Skin epidermis (tissue), 12 donors: ENCODE results near the gene FCSK.
A peak's percentile ranks its signal among the peaks of the same experiment; 100 is the strongest.
"Not testable (repeated sequence)": the region's sequence is repeated elsewhere in the genome, so short reads cannot be mapped to it uniquely, and the experiment has no call there.

Experiments used
- H3K27ac ChIP-seq, 21 experiments: fragments of 200-600 bp; sonication (generic) in 11 of 21; one replicate each; pipeline ENCODE4 v1.5.0; 2020; ENCODE audit warnings: mild to moderate bottlenecking in 3 of 21, inconsistent platforms in 2 of 21, moderate library complexity in 2 of 21
- H3K4me3 ChIP-seq, 7 experiments: fragments of 200-600 bp; sonication (generic) in 2 of 7; one replicate each; pipeline ENCODE4 v1.5.0; 2020; ENCODE audit warnings: inconsistent platforms in 2 of 7, mild to moderate bottlenecking in 2 of 7, moderate library complexity in 1 of 7

FCSK gene

DNA sequence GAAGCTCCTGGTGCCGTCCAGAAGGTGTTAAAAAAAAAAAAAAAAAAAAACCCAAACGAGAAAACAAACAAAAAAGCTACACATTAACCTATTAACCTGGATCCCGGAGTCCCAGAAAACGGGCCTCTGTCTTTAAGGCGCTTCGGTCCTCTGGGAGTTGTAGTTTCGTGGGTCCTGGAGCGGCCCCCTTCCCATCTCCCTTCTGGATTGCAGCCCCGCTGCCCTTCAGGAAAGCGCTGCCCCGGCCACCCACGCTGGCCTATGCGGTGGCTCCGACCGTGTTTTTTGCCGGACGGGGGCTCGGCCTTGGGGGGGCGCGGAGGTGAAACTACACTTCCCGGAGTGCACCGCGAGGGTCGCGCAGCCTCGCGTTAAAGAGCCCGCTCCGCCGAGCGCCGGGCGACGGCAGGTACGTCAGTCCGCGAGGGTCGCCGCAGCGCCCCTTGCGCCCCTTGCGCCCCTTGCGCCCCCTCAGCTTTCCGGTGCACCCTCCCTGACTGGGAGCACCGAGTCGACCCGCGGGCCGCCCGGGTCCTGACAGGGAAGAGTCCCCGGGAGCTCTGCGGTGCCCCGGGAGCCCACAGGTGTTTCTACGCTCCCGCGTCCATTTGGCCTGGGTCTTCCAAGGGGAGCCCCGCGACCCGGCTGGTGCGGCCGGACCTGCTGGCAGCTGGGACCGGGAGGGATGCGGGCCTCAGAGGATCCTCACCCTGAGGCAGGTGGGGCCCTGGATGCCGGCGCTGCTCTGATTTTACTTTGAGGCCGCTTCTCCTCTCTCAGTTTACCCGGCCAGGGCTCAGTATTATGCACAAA is at the start of gene FCSK:
FCSK (plus strand) TSS at position 374 of the 813 bp plus-strand sequence. CDS start 8,596 bp downstream, outside the sequence.
- peak within 1 kb of the TSS; percentile 91 to 100 (median 99) for H3K27ac ChIP-seq
- peak within 1 kb of the TSS; percentile 62 to 96 (median 91) for H3K4me3 ChIP-seq

DNA sequence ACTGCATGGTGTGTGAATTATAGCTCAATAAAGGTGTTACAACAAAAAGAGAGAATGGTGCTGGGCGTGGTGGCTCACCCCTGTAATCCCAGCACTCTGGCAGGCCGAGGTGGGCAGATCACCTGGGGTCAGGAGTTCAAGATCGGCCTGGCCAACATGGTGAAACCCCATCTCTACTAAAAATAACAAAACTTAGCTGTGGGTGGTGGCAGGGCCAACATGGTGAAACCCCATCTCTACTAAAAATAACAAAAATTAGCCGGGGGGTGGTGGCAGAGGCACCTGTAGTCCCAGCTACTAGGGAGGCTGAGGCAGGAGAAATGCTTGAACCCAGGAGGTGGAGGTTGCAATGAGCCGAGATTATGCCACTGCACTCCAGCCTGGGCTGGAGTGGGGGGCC is 48.3 kb upstream of the FCSK start:
- H3K4me3 ChIP-seq, H3K27ac ChIP-seq: not testable (repeated sequence)

DNA sequence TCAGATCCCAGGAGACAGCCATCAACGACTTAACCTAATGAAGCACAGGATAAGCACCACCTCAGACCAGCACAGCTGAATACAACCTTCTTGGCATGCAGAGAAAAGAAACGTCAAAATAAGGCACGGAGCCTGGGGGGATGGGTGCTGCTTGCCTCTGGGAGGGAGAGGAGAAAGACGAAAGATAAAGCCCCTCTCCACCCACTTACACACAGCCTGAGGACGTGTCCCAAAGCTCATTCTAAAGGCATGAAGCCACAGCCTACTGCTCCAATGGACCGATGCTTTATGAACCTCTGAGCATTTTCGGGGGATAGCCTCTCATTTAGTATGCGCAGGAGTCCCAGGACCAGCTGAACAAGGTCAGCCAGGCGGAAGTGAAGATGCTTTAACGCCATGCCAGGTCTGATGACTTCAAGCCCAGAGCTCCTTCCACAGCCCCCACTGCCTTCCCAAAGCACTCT is 46.6 kb upstream of the FCSK start:
- H3K27ac ChIP-seq = no peak overlapping the region

DNA sequence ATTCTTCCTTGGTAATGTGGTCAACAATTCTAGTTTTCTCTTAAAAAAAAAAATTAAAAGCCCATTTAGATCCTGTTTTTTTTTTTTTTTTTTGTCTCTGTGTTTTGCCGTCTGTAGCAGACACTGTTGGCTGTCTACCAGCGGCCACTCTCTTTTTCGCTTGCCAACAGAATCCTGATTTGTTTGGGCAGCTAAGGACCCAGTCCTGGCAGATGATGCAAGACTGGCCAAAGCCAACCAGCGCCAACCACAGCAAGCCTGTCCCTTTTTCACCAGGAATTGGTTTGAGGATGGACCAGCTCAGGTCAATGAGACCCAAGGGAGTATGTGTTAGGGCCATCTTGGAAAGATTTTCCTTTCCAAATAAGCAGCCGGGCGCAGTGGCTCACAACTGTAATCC is 43.7 kb upstream of the FCSK start:
- Histone ChIP-seq H3K27ac (no peak overlapping the region), H3K4me3 (no peak overlapping the region)

More for the DNA sequence above, 46.6 kb upstream of the FCSK start:
- H3K4me3 ChIP-seq = no peak overlapping the region

DNA sequence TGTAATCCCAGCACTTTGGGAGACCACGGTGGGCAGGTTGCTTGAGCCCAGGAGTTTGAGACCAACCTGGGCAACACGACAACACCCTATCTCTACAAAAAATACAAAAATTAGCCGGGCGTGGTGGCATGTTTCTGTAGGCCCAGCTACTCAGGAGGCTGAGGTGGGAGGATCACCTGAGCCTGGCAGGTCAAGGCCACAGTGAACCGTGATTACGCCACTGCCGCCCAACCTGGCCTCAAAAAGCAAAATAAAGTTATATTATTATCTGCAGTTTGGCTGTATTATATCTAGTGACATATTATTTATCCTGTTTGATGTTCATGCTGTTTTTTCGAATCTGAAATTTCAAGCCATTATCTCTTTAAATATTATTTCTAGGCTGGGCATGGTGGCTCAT is 42.0 kb upstream of the FCSK start:
- Histone ChIP-seq H3K27ac (no peak overlapping the region), H3K4me3 (no peak overlapping the region)

DNA sequence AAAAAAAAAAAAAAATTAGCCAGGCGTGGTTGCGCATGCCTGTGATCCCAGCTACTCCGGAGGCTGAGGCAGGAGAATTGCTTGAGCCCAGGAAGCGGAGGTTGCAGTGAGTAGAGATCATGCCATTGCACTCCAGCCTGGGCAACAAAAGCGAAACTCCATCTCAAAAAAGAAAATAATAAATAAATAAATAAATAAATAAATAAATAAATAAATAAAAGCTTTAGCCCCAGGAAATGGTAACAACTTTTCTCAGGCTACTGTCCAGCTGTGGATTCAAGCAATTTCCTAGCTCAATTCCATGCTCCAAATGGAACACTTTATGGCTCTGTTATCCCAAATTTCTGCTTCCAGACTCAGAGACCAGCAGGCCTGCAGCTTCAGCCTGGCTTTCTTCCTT is 40.8 kb upstream of the FCSK start:
- H3K4me3 ChIP-seq, H3K27ac ChIP-seq: not testable (repeated sequence)

DNA sequence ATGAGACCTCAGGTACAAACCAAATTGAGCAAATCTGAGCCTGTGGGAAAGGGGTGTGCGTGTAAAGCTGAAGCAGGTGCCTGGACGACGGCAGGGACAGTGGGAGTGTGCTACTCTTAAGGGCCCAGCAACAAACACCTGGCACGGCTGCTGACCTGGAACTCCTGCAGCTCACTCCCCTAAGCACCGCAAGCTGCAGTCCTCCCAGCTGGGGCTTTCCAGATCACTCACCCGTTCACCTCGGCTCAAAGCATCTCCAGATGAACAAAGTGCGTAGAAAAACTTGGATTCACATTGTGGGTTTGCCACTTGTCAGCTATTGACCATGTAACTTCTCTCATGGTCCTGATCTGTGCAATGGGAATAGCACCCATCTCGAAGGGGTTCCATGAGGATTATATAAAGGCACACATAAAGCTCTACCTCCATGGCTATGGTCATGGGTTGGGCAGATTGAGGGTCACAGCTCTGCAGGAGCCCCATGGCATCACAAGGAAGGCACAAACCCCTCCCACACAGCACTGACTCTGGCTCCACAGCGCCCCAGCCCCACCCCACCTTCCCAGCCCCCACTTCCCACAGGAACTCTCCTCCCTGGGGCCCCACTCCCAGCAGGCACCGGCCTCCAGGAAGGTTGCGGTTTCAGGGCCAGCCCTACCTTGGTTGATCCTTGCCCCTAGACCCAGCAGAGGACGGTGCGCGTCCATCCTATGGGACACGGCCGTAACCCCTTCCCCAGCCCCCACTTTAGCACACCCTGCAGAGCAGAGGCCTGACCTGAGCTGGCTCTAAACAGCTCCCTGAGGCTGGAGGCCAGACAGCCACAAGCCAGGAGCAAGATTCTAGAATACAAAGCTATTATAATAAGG is 37.4 kb upstream of the FCSK start:
- H3K27ac ChIP-seq = no peak overlapping the region

DNA sequence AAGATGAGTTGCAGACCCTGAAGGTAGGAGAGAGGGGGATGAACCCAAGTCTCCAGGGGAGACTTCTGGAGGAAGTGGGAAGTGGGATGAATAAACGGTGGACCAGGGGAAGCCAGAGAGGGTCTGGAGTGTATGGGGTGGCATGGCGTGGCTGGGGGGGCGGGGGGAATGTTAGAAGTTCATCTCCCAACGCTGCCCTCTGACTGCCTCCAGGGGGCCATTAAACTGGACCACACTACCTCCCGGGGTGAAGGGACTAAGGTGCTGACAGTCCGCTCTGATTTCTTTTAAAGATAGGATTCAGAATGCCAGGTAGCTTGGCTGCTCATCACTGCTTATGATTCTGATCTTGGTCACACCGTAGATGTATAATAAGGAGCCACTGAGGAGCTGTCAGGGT is 36.7 kb upstream of the FCSK start:
- Histone ChIP-seq H3K4me3 (no peak overlapping the region), H3K27ac (no peak overlapping the region)

More for the DNA sequence above, 37.4 kb upstream of the FCSK start:
- no peak overlapping the region for H3K4me3 ChIP-seq

DNA sequence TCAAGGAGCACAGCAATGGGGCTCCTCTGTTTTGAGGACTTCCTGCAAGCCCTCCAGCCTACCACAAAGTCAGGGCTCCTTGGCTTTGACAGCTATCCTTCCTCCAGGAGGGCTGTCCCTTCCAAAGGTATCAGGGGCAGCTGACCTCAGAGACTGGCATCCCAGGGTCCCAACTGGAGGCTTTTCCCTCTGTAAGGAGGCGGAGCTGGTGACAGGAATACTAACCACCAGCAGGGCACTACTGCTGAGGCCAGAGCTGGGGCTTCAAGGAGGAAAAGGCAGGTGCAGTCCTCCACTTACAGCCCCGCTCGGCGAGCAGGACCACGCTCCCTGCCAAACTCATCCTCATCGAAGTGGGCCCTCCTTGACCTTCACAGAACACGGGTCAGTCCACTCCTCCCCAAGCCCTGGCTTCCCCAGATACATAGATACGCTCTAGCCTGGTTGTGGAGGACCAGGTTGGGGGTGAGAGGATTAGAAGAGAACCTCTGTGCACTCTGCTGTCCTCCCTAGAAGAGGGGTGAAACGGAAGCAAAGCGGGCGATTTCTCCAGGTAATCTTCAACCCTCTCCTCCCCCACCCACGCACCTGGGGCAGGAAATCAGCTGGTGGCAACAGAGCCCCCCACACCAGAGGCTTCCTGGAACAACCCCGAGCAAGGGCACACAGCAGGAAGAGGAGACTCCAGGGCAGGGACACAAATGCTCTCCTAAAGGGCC is 36.0 kb upstream of the FCSK start:
- Histone ChIP-seq H3K27ac (peak overlapping the region in 3 of 21 experiments; percentile 17 to 52 (median 25)), H3K4me3 (no peak overlapping the region)

DNA sequence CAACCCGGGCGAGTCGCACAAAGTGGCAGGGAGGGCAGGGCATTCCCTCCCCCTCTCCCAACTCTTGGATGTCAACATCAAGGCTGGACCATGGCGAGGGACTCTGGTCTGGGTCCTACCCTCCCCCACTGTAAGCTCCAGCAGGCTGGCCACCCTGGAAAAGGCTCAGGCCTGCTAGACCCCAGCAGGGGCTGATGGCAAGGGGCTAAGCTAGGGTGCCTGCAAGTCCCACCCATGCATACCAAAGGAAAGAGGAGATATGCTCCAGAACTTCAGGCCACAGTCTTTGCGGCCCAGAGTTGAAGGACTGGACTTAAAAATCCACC is 35.4 kb upstream of the FCSK start:
- no peak overlapping the region for H3K4me3 ChIP-seq
- peak overlapping the region in 3 of 21 experiments; percentile 17 to 30 (median 25) for H3K27ac ChIP-seq

DNA sequence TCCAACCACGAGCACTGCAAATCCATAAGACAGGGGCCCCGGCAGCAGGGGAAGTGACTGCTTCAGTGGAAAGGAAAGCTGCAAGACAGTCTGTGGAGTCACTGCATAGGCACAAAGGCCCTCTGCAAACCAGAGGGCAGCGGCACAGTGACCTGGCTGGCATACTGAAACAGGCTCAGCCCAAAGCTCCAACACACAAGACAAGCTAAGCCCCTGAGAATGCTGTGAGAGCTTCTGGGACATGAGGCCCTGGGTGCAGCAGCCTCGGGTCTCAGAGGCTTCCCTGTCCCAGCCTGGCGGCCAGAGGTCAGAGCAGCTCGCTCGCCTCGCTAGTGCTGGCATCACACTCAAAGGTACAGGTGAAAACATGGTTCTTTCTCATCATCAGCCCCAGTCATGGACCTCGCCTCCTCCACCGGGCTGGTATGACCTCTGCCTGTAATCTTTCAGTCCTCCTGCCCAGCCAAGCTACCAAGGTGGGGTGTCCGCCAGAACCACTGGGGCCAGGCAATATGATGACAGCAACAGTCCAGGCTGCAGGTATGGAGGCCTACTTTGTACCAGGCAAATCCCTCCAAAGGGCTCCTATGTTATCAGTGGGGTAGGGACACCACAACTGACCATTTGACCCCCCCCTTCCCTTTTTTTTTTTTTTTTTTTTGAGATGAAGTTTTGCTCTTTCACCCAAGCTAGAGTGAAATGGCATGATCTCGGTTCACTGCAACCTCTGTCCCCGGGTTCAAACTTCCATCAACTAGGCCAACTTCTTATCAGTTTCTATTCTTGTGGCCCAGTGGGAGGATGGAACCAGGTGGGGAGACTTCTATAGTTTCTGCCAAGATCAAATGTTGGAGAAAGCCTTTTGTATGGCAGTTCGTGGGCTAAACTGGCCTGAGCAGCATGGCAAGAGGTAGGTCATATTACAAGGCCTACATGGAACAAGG is 34.7 kb upstream of the FCSK start:
- Histone ChIP-seq H3K27ac (peak overlapping the region in 3 of 21 experiments; percentile 17 to 30 (median 25)), H3K4me3 (no peak overlapping the region)

DNA sequence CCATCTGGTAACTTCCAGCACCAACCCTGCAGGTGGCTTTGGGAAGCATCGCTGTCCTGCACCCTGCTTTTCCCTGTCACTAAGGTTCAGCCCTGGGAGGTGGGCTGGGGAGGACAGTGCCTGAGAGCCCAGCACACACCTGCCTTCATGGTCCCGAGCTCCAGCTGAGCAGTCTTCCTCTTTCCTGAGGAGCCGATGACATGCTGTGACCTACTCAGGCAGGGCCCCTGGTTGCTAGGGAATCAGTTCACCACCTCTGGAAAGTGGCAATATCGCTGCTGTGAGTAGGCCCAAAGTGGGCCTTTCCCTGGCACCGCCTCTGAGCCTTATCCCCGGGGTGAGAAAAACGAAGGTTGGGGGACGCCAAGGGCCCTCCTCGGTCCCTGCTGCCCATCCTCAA is 33.4 kb upstream of the FCSK start:
- no peak overlapping the region for H3K27ac ChIP-seq
- H3K4me3 ChIP-seq = no peak overlapping the region

DNA sequence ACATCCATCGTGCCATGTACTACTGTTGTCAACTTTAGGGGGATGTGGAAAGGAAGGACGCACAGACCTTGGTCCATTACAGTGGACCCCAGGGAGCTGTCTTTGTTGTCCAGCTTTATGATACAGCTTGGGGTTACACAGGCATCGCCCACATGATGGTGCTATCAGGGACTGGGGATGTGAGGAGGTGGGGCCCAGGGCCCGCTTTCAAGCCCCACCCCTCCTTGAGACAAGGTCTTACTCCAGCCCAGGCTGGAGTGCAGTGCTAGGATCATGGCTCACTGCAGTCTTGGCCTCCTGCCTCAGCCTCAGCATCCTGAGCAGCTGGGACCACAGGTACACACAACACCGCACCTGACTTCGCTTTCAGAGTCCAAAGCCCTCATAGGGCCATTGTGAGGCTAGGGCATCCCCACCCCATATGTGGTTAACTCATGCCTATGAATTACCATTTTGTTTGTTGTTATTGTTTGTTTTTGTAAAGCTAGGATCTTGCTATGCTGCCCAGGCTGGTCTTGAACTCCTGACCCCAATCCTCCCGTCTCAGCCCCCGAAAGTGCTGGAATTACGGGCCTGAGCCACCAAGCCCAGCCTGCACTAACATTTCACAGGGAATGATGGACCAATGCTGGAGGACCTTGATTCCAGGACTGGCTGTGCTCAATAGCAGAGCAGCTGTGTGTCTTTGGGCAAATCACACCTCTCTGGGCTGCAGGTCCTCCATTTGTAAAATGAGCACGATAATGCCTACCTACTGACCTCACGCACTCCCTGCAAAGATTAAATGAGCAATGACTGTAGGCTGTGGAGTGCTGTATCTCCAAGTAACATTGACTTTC is 32.7 kb upstream of the FCSK start:
- Histone ChIP-seq H3K4me3 (no peak overlapping the region), H3K27ac (no peak overlapping the region)

DNA sequence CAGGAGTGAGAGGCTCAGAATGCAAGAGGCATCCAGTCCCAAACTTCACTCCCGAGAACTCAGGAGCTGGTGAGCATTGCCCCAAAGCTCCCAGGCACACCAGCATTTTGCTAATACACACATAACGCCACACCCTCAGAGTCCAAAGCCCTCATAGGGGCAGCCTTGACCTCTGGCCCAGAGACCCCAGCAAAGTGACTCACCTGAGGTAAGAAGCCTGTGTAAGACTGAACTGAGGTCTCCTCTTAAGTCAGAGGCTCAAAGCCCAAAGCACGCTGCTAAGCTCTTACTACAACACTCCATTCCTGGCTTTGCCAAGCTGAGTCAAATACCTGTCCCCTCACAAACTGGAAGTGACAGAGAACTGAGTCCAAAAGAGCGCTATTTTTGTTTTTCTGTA is 31.9 kb upstream of the FCSK start:
- peak overlapping the region in 2 of 21 experiments; percentile 21 for H3K27ac ChIP-seq

DNA sequence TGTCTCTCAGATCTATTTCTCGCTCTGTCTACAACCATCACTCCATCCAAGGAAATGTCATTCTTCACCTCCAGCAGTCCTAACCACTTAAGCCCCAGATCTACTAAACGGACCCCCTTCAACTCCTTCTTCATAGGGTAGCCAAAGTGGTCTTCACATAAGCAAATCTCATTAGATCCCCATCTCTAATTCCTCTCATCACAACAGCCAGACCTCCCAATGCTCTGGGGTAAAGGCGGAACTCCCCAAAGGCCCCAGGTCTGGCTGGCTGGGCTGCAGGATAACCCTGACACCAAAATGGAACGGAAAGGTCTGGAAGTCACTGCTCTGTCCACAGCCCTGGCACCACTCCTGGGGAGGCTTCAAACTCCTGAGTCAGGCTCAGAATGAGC is 26.6 kb upstream of the FCSK start:
- Histone ChIP-seq H3K4me3 (no peak overlapping the region), H3K27ac (peak overlapping the region in 20 of 21 experiments; percentile 18 to 88 (median 76))

More for the DNA sequence above, 31.9 kb upstream of the FCSK start:
- H3K4me3 ChIP-seq = no peak overlapping the region

DNA sequence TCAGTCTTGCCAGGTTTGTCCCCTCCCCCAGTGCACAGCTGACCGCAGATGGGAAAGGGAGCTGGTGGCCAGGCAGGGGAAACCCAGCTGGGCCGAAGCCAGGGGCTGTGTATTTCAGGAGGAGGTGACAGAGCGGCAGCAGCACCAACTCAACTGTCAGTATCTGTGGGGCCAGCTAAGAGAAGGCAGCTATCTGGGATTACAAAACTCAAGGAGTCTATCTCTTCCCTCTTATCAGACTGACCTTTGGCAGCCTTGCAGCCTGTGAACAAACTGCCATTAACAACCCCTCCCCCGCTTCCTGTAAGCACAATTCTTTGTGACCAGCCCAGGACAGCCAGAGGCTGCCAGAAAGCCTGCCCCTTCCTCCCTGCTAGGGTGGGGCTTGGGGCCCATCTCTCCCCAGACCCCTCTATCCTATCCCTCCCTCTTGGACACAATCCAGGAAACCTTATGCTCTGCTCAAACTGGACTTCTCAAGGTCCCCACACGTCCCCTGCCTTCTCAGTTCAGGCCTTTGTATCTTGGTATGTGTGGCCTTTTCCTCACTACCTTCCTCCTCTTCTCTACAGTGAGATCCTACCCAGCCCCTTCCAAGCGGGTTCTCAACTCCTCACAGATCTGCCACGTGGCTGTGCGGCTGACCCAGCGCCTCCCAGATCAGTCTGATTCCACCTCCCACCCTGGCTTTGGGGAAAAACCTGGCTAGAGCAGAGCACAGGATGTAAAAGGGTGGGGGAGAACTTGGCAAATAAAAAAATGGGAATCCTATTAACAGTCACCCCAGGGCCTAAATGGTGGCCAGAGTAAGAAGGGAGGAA is 26.0 kb upstream of the FCSK start:
- H3K27ac ChIP-seq = peak overlapping the region in 20 of 21 experiments; percentile 18 to 88 (median 76)
- H3K4me3 ChIP-seq = no peak overlapping the region
